NCI-H1092 treated with DMSO at 0.1 percent for 48 hours (cell line): ENCODE results near the gene GPR17.

Experiments
- DNase-seq: peaks from one replicate; lab custom pipeline; 2025; lab: John Stamatoyannopoulos, UW

The GPR17 gene

GRCh38 chr2:127614731-127615130, 31.2 kb upstream of the GPR17 start:
- DNase-seq = no peak

GRCh38 chr2:127615511-127616166, 30.3 kb upstream of the GPR17 start:
- no peak for DNase-seq

GRCh38 chr2:127618551-127619202, 27.3 kb upstream of the GPR17 start:
- DNase-seq = no peak

DNA sequence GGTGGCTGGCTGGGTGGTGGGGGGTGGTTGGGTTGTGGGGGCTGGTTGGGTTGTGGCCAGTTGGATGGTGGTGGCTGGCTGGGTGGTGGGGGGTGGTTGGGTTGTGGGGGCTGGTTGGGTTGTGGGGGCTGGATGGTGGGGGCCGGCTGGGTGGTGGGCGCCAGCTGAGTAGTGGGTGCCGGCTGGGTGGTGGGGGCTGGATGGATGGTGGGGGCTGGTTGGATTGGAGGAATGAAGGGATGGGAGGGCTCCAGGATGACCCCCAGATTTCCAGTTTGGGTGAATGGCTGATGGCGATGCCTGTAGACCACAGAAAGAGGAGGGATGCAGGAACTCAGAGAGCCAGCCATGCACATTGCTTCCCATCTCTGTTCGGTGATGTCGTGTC, 26.8 kb upstream of the GPR17 start:
- DNase-seq = no peak

GRCh38 chr2:127619877-127620705, 25.9 kb upstream of the GPR17 start:
- no peak for DNase-seq

DNA sequence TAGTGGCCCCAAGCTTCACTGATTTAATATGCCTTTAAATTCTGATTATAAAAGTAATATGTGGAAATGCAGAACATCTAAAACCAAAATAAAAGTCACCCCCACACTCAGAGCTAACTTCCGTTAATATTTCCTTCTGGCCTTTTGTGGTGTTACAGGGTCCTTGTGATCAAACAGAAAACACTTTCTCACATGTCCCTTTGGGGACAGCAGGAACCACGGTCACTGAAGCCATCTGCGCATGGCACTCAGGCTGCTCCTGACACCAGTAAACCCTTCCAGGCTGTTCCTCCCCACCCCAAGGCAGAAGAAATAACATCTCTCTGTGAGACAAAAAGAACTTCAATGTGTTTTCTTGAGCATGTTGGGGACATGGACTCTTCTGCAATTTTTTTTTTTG, 25.1 kb upstream of the GPR17 start:
- DNase-seq = no peak

- DNase-seq = no peak
Observed at GRCh38 chr2:127621981-127622431, 23.9 kb upstream of the GPR17 start.

DNA sequence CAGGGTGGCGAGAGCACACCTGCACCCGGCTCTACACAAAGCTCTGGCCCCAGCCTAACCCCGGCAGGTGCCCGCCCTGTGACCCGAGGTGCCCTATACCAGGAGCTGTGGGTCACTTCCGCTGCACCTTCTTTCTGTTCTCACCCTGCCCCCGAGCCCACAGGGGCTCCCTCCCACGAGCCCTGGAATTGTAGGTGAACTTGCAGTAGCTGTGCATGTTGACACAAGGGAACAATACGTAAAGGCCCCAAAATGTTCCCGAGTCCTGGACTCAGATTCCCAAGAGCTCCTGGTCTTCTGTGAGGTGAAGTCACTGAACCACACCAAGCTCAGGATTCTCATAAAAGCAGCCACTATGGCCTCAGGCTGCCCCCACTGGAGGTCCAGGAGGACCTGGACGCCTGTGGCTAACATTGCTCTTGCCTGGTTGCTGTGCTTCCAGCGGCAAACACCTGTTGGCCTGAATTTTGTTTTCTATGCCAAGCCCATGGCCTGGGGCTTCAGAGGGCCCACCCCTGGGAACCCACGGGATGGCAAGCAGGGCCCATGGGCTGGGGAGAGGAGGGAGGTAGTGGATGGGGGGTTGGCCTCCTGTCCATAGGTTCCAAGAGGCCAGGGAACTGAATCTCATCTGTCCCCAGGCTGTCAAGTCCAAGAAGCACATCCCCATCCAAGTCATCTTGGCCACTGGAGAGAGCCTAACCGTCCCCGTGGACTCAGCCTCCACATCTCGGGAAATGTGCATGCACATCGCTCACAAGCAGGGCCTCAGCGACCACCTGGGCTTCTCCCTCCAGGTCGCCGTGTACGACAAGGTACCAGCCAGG, 23.2 kb upstream of the GPR17 start:
- no peak for DNase-seq

DNA sequence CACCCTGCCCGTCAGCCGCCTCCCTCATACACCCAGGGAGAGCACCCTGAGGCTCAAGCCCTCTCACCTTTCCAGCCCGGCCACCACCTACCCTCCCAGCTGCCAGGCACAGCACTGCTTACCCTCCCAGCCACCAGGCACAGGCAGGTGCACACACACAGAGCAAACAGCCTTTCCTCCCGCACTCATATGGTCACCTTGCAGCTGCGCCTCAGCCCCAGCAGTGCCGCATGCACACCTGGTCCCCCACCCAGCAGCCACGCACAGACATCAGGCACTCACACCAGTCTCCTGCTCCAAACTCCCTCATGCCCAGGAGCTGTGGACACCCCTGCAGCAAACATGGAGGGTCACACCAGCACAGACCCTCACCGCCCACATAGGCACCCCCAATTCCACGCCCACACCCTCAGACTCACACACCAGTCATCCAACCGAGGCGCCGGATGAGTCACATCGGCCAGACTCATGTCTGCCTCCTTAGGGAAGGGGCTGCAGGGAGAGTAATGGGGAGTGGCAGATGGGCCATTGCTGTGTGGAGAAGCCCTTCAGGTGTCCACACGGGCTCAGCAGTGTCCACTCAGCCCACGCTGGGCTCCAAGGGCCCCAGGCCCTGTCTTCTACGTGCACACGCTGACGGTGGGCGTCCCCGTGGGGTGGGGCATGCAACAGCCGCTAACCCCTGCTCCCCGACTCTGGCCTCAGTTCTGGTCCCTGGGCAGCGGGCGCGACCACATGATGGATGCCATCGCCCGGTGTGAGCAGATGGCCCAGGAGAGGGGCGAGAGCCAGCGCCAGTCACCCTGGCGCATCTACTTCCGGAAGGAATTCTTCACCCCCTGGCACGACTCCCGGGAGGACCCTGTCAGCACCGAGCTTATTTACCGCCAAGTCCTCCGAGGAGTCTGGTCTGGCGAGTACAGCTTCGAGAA, 22.3 kb upstream of the GPR17 start:
- DNase-seq = no peak

DNA sequence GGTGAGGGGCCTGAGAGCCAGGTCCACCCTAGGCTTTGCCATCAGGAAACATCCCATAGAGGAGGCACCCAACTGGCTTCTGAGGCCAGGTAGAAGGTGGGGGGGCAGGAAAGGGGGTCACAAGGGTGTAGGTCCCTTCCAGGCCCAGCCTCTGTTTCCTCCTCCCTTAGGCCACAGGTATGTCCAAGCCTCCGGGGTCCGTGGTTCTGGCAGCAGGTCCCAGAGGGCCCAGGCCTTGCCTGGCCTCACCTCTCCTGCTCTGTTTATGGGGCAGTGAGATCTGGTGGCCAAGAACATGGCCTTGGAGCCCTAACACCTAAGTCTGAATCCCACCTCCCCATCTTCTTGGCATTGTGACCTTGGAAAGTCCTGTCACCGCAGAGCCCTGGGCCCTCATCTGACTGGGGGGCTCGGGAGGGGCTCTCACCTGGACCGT, 21.6 kb upstream of the GPR17 start:
- DNase-seq = no peak

- no peak for DNase-seq
Observed at GRCh38 chr2:127624756-127625571, 21.0 kb upstream of the GPR17 start.

GRCh38 chr2:127625572-127625951, 20.4 kb upstream of the GPR17 start:
- no peak for DNase-seq

DNA sequence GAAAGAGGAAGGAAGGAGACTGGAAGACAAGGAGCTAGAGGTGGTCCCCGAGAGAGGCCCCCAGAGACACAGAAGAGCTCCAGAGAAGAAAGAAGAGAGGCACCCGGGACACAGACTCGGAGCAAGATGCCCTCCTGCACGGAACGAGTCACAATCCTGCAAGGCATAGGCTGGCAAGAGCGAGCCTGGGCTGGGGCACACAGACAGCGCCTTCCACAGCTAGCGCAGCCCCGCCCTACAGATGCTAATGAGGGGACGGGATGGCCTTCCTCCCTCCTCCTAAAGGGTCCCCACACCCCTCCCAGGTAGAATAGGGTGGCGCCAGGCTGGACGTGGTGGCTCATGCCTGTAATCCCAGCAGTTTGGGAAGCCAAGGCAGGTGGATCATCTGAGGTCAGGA, 19.8 kb upstream of the GPR17 start:
- DNase-seq = no peak

DNA sequence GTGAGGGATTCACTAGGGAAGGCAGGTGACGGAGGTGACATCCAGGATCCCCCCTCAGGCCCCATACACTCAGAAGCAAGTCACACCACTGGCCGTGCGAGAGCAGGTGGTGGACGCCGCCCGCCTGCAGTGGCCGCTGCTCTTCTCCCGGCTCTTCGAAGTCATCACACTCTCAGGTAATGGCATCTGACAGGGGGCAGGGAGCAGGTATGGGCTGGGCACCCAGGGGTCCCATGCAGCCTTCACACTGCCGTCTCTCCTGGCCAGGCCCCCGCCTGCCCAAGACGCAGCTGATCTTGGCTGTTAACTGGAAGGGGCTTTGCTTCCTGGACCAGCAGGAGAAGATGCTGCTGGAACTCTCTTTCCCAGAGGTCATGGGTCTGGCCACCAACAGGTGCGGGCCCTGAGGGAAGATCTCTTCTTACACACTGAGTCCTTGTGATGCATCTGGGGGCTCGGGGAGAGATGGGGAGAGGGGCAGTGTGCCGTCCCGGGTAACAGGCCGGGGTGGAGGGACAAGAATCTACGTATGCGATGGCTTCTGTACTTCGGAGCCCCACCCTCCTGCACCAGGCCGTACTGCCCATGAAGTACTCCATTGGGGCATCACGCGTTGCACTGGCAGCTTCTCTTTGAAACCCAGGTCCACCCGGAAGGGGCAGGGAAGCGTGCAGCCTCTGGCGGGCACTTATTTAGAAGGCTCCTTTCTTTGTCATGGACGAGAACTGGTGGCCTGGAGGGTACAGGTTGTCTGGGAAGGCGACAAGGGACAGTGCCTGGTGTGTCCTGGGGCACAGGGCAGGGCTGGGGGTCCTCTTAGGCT, 18.8 kb upstream of the GPR17 start:
- no peak for DNase-seq

- no peak for DNase-seq
Observed at GRCh38 chr2:127627740-127628571, 18.0 kb upstream of the GPR17 start.

DNA sequence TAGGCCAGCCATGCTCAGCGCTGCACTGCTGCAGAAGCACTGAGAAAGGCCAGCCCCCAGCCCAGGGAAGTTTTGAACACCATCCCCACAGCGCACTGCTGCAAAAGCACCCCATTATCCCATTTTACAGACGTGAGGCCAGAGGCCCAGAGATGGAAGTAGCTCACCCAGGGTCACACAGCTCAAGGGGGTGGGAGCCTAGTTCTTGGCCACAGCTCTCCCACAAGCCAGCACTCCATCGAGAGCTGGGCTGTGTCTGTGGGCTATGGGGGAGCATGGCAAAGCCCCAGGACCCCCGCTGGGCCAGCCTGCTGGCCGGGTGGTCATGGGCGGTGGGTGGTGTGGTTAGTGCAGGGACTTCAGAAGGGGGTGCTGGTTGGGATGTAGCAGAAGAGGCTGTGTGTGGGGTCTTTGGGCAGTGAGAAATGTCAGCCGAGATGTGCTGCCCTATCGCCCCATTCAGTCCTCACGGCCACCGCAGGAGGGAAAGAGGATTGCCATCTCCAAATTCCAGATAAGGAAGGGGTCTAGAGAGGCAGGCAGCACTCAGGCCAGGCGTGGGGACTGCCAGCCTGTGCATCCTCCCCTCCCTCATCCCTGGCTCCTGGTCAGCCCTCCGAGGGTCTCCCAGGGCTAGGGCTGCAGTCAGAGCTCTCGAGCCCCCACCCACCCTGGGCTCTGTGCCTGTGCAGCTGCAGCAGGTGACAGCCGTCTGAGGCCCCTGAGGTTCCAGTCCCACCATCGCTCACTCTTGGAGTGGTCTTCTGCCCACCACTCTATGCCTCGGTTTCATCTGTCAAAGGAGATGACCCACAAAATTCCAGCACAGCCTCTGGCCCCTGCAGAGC, 17.0 kb upstream of the GPR17 start:
- no peak for DNase-seq

DNA sequence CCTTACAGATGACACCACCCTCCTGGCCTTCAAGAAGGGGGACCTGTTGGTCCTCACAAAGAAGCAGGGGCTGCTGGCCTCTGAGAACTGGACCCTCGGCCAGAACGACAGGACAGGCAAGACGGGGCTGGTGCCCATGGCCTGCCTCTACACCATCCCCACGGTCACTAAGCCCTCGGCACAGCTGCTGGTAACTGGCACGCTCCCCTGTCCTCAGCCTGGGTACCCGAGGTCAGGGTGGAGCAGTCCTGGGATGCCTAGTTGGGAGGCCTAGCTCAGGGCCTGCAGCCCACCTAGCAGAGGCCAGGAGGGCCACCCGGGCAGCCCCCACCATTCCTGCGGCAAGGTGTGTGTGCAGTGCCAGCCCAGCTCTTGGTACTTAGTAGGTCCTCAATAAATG, 16.3 kb upstream of the GPR17 start:
- no peak for DNase-seq
